Measurements from ENCODE around the gene BMPR1B. TPM values are rescaled to one million over a fixed set of nuclear protein-coding genes. Genes with fewer than 3 reads are reported as not detected.

Gene BMPR1B
- total RNA-seq, 1 experiment from 2014 or later, result 0.35 TPM

GRCh38 chr4:95102162-95102790 is 344.5 kb downstream of the BMPR1B start:
- Histone ChIP-seq H2BK120ac (ENCODE audit: low read depth, low read length, poor library complexity, severe bottlenecking) (no peak overlapping the region), H3K4me2 (ENCODE audit: insufficient read depth, insufficient read length, low read length) (no peak overlapping the region), H4K20me1 (ENCODE audit: control insufficient read depth, insufficient read depth, insufficient read length) (no peaks in the 10 kb centered on the region), H4K5ac (ENCODE audit: insufficient read length, low read depth, low read length) (no peak overlapping the region), H3K27me3 (ENCODE audit: insufficient read depth, low read length) (no peaks in the 10 kb centered on the region), H3K56ac (ENCODE audit: insufficient read length, low read depth, low read length) (no peak overlapping the region), H3K27ac (ENCODE audit: insufficient read length, low read depth, low read length) (no peak overlapping the region), H3K23me2 (ENCODE audit: insufficient read length, low read depth, low read length, poor library complexity, severe bottlenecking) (no peaks in the 10 kb centered on the region), H2BK12ac (ENCODE audit: insufficient read length, low read depth, low read length) (no peak overlapping the region), H2AFZ (ENCODE audit: low read length) (no peak overlapping the region), H2BK15ac (ENCODE audit: low read depth, low read length) (no peak overlapping the region), H2BK5ac (ENCODE audit: insufficient read length, low read length) (no peak overlapping the region), H4K91ac (ENCODE audit: insufficient read length, low read depth, low read length) (no peak overlapping the region), H3T11ph (ENCODE audit: low read length) (no peak overlapping the region), H3K4me1 (ENCODE audit: insufficient read depth, low read length) (no peaks in the 10 kb centered on the region), H3K4ac (ENCODE audit: low read depth, low read length) (no peak overlapping the region), H3K14ac (ENCODE audit: insufficient read depth, low read length) (no peak overlapping the region), H2BK20ac (ENCODE audit: low read depth, low read length, poor library complexity, severe bottlenecking) (no peak overlapping the region), H3K9me3 (ENCODE audit: control insufficient read depth, low read depth, low read length) (no peaks in the 10 kb centered on the region), H2AK5ac (ENCODE audit: insufficient read length, low read length) (no peak overlapping the region), H3K18ac (ENCODE audit: insufficient read length, low read depth, low read length) (no peak overlapping the region), H4K8ac (replicated peaks; ENCODE audit: insufficient read length, low read depth, low read length) (no peak overlapping the region), H3K9ac (ENCODE audit: extremely low read depth, insufficient read length, low read length) (no peak overlapping the region), H3K79me1 (ENCODE audit: insufficient read depth, low read depth, low read length, poor library complexity, severe bottlenecking) (no peaks in the 10 kb centered on the region), H3K23ac (ENCODE audit: insufficient read length, low read depth, low read length) (no peak overlapping the region), H3K79me2 (ENCODE audit: insufficient read depth, low read length) (no peaks in the 10 kb centered on the region)
- peaks cover 0 to 2% of the 10 kb centered on the region in 2 experiments; a peak in 1 of 4 replicates for H3K4me1 Mint-ChIP-seq
- H3K36me3 Mint-ChIP-seq (ENCODE audit: insufficient read depth in 1 of 3, low read depth in 3 of 3), result no peaks in the 10 kb centered on the region
- no peak overlapping the region for H3K4me3 Mint-ChIP-seq
- WGBS (ENCODE audit: extremely low coverage, insufficient read length, low lambda C conversion rate), result no CpG with 5 or more reads among the region's 3 CpGs
- TF ChIP-seq CTCF (conservative IDR thresholded peaks at IDR 0.05), result no peak; the same call in 2 of the 3 replicates
- no peak overlapping the region for H3K27ac Mint-ChIP-seq
- DNase-seq, result no peak
- no peaks in the 10 kb centered on the region for H3K27me3 Mint-ChIP-seq (ENCODE audit: low read depth)
- H3K9me3 Mint-ChIP-seq, result no peaks in the 10 kb centered on the region

Measured in H9 (cell line).